RWPE1 (cell line): ENCODE results near the gene FUNDC2.
A peak's percentile ranks its signal among the peaks of the same experiment; 100 is the strongest.

Source experiments
- CTCF ChIA-PET: fragments of 350-600 bp; sonication (Branson Sonifier 250); formaldehyde crosslinking; extraction: SDS; loops from one replicate; lab custom pipeline; 2021; lab: Yijun Ruan, JAX
- POLR2A ChIA-PET: fragments of 400-600 bp; formaldehyde crosslinking; extraction: SDS; loops from one replicate; lab custom pipeline; 2020; ENCODE audit warnings: antibody characterized with exemption; ENCODE audit not compliant: low non-redundant PET; lab: Yijun Ruan, JAX
- DNase-seq: peaks from one replicate; pipeline ENCODE4 v3.0.0; 2012; ENCODE audit warnings: low spot score
- H3K27ac ChIP-seq: fragments of 450-650 bp; 2 replicates; pipeline ENCODE4 v1.5.1; 2017
- TF ChIP-seq, protein P1 (sequence below): fragments of 450-650 bp; conservative IDR thresholded peaks from 2 replicates; pipeline ENCODE4 v1.5.1; 2017; ENCODE audit warnings: low read depth, mild to moderate bottlenecking

Gene FUNDC2

DNA sequence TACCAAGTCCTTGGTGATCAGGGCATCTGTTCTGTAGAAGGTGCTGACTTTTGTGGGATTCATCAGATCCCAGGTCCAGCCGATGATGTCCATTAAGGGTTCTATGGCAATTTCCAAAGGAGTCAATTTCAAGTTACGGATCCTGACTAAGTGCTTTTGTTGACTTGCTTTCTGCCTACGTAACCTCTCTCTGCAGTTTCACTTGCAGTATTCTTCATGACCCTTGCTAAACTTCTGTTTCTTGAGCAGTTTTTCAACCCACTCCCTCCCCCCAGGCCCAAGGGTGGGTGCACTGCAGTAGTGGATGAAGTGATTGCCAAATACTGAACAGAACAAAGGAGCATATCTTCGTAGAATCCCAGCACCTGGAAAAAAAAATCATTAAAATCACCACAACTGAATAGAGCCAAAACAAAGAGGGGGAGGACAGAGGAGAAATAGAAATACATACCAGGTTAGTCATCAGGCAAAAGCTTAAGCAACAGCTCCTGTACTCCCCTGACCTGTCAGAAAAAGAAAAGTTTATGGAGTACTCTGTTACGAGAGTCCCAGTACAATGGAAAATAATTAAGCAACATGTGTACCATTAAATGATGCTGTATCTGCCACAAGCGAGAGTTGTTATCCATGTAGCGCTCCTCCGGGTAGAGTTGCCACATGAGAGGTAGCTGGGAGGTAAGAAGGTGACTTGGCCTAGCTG is 38.5 kb downstream of the FUNDC2 start:
- TF ChIP-seq, protein P1, sequence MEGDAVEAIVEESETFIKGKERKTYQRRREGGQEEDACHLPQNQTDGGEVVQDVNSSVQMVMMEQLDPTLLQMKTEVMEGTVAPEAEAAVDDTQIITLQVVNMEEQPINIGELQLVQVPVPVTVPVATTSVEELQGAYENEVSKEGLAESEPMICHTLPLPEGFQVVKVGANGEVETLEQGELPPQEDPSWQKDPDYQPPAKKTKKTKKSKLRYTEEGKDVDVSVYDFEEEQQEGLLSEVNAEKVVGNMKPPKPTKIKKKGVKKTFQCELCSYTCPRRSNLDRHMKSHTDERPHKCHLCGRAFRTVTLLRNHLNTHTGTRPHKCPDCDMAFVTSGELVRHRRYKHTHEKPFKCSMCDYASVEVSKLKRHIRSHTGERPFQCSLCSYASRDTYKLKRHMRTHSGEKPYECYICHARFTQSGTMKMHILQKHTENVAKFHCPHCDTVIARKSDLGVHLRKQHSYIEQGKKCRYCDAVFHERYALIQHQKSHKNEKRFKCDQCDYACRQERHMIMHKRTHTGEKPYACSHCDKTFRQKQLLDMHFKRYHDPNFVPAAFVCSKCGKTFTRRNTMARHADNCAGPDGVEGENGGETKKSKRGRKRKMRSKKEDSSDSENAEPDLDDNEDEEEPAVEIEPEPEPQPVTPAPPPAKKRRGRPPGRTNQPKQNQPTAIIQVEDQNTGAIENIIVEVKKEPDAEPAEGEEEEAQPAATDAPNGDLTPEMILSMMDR, result no peak
- ChIA-PET POLR2A (no interaction called here), CTCF (interaction anchor here (0.8 kb wide), 1 partner anchor 165 kb away, joined by 3 read pairs; no protein-coding TSS in a partner anchor)
- H3K27ac ChIP-seq, result peak overlapping the region; percentile 80
- DNase-seq, result peak; percentile 49

DNA sequence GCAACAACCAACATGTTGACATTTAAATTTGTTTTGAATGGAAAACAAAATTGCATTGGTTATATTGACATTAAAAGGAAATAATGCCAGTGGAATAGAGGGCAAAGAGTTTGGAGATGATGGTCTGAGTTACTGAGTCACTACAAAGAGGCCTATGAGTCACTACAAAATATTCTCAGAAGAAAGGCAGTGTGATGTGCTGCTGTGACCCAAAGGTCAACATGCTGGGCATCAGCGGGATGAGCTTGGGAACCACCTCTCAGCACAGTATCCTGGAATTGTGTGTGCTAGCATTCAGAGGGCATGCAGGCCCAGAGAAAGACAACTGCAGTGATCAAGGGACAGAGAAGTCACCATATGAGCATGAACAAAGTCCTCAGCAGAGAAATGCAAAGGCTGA is 41.5 kb downstream of the FUNDC2 start:
- DNase-seq, result no peak
- ChIA-PET CTCF (no interaction called here), POLR2A (no interaction called here)
- H3K27ac ChIP-seq, result no peak overlapping the region
- TF ChIP-seq, protein P1, result no peak

DNA sequence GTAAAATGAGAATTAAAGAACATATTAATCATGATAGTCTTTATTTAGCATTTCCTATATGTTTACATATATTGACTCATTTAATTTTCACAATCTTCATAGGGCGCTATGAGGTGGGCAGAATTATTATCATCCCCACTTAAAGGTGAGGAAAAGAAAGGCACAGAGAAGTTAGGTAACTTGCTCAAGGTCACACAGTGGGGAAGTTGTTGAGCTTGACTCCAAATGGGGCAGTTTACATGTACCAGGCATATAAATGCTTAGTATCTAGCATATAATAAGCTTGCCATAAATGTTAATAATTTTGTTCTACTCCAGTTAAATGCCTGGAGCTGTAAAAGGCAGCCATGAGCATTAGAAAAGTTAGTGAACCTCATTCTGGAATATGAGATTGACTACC is 42.8 kb downstream of the FUNDC2 start:
- DNase-seq, result no peak
- ChIA-PET CTCF (no interaction called here), POLR2A (no interaction called here)
- TF ChIP-seq, protein P1, result no peak
- no peak overlapping the region for H3K27ac ChIP-seq

DNA sequence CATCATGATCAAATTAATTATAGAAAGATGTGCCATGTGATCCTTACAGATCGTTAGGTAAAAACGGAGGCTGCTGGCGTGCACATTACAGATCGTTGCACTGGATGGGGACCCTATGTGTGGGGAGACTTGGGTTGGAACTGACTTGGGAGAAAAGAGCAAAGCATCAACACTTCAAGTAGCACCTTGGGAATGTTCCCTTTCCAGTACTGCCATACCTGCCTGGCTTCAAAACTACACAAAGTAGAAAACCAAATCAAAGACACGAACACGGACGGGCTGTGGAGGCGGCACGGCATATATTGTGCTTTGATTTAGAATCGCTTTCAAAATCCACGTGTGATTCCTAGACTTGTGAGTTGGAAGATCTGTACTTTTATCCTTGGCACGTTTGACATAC is 43.4 kb downstream of the FUNDC2 start:
- DNase-seq, result no peak
- H3K27ac ChIP-seq, result no peak overlapping the region
- TF ChIP-seq, protein P1, result no peak
- POLR2A ChIA-PET, result no interaction called here
- CTCF ChIA-PET, result interaction anchor here (0.6 kb wide), 1 partner anchor 440 kb away, joined by 3 read pairs; no protein-coding TSS in a partner anchor

DNA sequence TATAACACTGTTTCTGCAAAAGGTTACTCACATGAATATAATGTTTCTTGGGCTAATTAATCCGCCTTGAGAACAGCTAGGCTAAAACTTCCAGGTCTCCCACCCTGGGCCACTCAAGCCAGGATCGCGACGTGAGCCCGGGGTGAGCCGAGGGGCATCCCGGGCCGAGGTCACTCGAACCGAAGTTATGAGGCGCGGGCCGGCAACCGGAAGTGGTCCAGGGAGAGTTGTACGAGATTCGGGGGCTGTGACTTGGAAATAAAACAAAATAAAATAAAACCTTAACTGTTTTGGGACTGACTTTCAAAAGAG is 44.0 kb downstream of the FUNDC2 start:
- POLR2A ChIA-PET, result no interaction called here
- peak overlapping the region; percentile 82 for H3K27ac ChIP-seq
- TF ChIP-seq, protein P1, result no peak
- no peak for DNase-seq
- CTCF ChIA-PET, result interaction anchor here (0.6 kb wide), 1 partner anchor 439 kb away, joined by 3 read pairs; no protein-coding TSS in a partner anchor

DNA sequence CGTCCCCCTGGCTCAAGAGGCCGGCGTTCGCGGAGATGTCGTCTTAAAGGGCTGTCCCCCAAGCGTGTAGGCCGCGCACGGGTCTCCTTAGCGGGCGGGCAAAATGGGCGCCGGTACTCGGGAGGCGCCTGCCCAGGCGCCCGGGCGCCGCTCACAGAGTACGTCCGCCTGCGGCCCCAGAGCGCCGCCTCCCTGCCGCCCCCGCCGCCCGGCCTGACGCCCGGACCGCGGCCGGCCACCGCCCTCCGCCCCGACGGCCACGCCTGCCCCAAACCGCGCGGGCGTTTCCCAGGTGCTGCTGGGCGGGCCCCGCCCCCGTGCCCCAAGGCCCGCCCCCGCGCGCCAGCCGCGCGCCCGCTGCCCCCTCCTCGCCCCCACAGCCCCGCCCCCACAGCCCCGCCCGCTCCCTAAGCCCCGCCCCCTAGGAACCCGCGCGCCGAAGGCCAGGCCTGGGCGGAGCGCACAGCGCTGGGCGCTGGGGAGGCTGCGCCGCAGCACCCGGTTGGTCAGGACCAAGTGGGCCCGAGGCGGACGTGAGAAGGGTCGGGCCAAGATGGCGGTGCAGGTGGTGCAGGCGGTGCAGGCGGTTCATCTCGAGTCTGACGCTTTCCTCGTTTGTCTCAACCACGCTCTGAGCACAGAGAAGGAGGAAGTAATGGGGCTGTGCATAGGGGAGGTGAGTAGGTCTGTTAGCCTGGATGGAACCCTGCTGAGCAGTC is 44.5 kb downstream of the FUNDC2 start, which contains the start of the genes BRCC3, CMC4 and MTCP1:
Gene BRCC3 (plus strand): TSS at position 534 of the 719 bp plus-strand sequence. CDS start 20 bp downstream, at position 554.
Gene CMC4 (minus strand): TSS at position 162 of the 719 bp plus-strand sequence. CDS start 7,113 bp downstream, outside the sequence.
Gene MTCP1 (minus strand): TSS at position 162 of the 719 bp plus-strand sequence. CDS start 5,126 bp downstream, outside the sequence.
- POLR2A ChIA-PET, result no interaction called here
- TF ChIP-seq, protein P1, result no peak
- H3K27ac ChIP-seq, result peak within 1 kb of the TSS; percentile 82
- DNase-seq, result peak; percentile 68
- CTCF ChIA-PET, result no interaction called here
